GM21447 (cell line): ENCODE measurements around the gene NCAPG.
"Not testable (repeated sequence)": the region's sequence is repeated elsewhere in the genome, so short reads cannot be mapped to it uniquely, and the experiment has no call there.

Experiments
- ATAC-seq: cut with Tn5 transposase; IDR thresholded peaks from one replicate; pipeline ENCODE4 v1.9.1; 2021; ENCODE audit not compliant: unreplicated experiment

NCAPG gene

DNA sequence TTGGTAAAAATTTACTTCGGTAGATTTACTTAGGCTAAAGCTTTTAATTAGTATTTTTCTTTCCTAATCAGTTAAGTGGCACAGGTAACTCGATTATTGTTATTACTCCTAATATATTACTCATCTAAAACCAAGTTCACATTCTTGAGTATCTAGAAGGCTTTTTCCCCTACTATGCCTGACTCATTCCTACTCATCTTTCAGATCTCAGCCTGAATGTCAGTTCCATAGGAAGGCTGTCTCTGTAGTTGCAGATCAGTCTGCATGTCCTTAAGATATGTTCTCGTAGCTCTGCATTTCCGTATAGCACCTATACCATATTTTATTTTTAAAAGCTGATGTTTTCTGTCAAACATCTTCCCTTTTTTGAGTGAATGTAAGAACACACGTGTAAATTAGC, 23.5 kb upstream of the NCAPG start:
- no peak for ATAC-seq

DNA sequence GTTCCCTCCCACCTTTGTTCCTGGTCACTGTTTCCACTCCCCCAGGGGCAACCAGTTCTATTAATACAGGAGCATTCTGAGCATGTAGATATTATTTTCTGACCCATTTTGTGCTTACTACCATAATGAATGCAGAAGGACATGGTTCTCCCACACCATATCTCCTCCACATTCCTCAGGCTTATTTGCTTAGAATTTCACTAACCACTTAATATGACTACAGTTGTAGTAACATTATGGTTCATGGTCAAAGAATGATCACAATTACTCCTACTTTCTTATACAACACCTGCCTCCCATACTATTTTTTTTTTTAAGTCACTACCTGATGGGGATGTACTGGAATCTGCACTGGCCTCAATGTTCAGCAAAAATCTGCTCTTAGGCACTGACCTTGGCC, 21.8 kb upstream of the NCAPG start:
- ATAC-seq = no peak

DNA sequence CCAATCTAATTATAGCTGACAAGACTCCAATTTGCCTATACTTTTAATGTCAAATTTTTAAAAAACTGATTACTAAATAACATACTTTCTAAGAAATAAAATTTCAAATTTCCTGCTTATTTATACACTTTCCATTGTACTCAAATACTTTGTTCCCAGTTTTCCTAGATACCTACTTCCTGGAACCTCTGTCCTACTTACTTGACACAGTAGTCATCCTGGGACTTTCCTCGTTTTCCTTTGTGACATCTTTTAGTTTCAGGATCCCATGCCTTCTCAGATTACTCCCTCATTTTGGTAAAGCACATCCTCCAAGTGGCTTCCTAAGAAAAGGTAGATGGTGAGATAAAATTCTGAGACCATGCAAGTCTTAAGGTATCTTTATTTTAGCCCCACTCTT, 16.0 kb upstream of the NCAPG start:
- ATAC-seq = no peak

DNA sequence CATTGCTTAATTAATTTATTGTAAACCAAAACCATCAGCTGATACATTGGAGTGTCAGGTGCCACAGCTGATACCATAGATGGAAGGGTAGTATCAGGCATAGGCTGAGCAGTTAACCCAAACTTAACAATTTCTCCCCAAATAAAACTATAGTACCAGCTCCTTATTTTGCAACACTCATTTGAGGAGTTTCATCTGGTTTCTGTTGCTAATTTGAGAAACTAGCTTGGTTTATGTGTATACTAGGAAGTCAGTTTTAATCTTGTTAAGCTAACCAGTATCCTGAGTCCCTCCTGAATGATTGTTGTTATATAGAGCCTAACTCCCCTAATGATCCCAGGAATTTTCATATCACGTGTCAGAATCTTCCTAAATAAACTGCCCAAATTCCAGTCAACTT, 13.0 kb upstream of the NCAPG start:
- ATAC-seq = no peak

DNA sequence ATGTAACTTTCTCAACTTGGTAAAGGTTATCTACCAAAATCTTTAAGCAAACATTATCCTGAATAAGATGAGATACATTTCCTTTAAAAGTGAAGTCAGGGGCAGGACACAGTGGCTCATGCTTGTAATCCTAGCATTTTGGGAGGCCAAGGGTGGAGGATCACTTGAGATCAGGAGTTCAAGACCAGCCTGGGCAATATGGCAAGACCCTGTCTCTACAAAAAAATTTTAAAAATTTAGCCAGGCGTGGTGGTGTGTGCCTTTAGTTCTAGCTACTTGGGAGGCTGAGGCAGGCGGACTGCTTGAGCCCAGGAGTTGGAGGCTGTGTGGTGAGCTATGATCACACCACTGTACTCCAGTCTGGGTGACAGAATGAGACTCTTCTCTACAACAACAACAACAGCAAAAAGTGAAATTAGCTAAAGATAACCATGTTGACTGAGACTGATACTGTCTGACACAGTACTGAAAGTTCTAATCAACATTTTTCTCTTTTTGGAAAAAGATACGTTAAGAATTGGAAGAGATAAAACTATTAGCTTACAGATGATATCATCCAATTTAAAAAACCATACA, 5.1 kb upstream of the NCAPG start:
- ATAC-seq = no peak

DNA sequence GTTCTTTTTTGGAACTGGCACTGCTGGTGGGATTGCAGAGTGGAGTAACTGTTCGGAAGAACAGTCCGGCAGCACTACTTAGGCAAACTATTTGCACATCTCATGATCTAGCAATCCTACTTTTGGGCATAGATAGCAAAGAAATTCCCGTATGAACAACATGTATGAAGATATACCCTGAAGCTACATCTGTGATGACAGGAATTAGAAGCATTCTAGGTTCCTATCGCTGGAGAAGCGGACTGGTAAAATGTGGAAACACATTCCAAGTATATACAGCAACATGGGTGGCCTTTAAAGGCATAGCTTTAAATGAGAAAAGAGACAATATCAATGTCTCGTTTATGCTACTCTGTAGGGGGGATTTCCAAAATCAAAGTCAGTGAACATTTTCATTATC, 3.3 kb upstream of the NCAPG start:
- ATAC-seq = no peak

DNA sequence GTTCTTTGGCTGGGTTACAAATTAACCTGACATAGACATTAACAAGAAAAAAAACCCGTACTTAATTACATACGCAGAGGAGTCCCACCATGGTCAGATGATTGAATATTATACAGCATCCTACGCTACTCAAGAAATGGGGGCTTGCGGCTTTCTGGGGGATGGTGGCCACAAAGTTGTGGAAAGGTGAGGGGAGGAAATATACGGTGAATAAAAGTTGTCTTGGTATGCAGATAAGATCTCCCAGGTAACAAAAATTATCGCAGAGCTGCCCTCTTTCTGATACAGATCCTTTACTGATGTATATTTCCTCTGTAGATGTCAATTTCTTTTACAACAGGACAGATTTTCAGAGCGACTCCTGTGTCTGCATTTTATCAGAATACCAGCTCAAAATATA, 1.1 kb upstream of the NCAPG start:
- no peak for ATAC-seq

DNA sequence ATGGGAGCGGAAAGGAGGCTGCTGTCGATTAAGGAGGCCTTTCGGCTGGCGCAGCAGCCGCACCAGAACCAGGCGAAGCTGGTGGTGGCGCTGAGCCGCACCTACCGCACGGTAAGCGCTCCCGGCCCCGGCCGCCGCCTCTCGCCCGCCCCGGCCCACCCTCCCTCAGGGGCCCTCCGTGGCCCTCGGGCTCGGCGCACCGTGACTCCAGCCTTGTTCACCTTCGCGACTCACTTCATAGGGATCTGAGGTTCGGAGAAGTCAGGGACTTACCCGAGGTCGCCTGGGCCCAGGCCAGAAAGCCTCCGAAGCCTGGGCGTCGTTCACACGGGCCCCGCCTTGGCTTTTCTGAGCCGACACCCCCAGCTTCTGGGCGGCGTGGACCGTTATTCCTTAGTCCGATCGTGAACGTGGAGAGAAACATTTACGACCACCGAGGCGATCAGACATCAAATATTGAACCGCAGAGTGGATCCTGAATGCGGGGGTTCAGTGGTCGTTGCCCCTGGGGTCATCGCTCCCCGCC, 362 bp downstream of the NCAPG start:
- peak; percentile 23 for ATAC-seq

DNA sequence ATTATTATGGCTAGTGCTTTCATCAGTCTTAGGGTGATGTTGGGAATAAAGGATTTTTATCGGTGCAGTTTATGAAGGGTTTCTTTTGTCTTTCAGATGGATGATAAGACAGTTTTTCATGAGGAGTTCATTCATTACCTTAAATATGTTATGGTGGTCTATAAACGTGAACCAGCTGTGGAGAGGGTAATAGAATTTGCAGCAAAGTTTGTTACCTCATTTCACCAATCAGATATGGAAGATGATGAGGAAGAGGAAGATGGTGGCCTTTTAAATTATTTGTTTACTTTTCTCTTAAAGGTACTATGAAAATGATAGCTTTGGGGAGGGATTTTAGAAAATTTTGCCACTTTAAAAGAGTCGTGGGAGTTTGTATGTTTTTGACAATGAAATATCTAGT, 1.3 kb downstream of the NCAPG start:
- no peak for ATAC-seq

DNA sequence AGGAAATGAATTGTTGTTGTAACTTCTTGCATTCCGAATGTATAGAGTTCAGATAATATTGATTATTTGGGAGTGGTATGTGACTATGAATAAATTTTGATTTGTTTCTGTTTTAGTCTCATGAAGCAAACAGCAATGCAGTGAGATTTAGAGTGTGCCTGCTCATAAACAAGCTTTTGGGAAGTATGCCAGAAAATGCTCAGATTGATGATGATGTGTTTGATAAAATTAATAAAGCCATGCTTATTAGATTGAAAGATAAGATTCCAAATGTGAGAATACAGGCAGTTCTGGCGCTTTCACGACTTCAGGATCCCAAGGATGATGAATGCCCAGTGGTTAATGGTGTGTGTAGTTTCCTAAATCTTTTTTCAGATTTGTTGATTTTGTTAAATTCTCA, 2.0 kb downstream of the NCAPG start:
- ATAC-seq = no peak

DNA sequence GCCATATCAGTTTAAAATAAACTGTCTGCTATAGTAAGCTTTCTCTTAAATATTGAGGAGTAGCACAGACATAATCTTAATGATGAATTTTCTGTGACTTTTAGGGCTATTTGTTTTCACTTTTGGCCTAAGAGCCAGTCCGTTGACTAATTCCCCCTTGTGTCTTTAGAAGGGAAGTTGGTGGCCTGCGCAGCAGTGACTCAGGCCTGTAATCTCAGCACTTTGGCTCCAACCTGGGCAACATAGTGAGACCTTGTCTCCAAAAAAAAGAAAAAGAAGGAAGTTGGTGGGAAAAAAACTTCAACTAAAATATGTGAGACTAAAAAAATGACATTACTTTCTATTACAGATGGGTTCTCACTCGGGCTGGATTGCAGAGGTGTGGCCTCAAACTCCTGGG, 3.4 kb downstream of the NCAPG start:
- no peak for ATAC-seq

DNA sequence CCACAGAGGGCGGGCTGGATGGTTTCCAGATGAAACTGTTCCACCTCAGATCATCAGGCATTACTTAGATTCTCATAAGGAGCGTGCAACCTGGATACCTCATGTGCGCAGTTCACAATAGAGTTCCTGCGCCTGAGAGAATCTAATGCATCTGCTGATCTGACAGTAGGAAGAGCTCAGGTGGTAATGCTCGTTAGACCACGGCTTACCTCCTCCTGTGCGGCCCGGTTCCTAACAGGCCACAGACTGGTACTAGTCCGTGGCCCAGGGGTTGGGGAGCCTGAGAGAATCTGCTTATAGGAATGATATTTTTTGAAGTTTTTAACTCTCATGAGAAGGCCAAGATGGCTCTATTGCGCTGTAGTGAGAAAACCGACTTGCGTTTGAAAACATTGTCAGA, 5.4 kb downstream of the NCAPG start:
- no peak for ATAC-seq

DNA sequence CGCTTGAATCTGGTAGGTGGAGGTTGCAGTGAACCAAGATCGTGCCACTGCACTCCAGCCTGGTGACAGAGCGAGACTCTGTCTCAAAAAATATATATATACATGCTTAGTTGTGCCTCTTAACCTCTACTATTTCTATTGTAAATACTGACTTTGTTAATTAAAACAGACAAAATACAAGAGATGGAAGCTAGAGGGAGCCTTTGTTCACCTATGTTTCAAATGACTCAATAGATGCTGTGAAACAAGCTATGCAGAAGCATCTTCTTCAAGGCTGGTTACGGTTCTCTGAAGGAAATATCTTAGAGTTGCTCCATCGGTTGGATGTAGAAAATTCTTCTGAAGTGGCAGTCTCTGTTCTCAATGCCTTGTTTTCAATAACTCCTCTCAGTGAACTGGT, 6.2 kb downstream of the NCAPG start:
- peak; percentile 75 for ATAC-seq

DNA sequence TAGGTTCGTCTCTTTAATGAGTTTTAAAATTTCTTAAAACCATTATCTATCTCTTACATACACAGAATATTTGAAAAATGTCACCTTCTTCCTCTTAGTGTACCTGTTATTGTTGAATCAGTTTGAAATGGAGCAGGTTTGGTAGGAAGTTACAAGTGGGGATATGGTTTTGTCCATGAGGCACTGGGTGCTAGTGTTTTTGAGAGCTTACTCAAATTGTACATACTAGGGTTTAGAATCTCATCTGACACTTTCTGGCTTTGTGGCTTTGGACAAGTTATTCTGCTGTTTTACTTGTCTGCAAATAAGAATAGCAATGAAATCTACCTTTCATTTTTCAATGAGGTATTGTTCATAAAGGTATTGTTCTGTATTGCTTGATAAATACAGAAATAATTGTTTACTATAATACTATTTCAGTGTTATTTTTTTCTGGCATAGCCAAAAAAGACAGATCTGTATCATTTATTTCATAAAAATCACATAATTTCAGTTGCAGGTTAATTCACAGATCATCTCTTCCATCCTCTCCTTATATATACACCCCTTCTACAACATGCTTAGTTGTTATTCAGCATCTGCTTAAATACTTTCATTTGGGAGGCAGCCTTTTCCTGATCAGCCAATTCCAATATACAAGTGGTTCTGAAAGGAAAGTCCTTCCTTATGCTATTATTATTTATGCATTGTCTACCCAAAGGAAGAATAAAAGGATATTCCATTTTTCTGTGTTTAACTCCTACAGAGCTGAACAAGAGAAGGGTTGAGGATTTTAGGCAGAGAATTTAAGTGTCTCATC, 13.3 kb downstream of the NCAPG start:
- ATAC-seq = no peak

DNA sequence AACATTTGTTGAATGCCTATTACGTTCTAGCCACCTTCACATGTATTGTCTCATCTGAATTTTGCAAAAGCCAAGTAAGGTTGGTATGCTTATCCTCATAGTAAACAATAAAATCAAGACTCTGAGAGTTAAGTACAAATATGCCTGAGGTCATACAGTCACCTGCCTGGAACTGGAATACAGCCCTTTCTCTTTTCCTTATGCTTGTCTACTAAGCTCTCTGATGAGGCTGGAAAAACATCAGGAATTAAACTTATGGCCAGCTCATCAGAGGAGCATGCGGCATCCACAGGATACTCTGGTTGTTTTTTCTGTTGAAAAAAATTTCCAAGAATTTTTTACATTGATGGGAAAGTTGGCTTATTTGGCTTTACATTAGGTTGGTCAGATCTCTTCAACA, 35.5 kb downstream of the NCAPG start:
- no peak for ATAC-seq

DNA sequence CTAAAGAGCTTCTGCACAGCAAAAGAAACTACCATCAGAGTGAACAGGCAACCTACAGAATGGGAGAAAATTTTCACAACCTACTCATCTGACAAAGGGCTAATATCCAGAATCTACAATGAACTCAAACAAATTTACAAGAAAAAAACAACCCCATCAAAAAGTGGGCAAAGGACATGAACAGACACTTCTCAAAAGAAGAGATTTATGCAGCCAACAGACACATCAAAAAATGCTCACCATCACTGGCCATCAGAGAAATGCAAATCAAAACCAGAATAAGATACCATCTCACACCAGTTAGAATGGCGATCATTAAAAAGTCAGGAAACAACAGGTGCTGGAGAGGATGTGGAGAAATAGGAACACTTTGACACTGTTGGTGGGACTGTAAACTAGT, 39.5 kb downstream of the NCAPG start:
- not testable (repeated sequence) for ATAC-seq

DNA sequence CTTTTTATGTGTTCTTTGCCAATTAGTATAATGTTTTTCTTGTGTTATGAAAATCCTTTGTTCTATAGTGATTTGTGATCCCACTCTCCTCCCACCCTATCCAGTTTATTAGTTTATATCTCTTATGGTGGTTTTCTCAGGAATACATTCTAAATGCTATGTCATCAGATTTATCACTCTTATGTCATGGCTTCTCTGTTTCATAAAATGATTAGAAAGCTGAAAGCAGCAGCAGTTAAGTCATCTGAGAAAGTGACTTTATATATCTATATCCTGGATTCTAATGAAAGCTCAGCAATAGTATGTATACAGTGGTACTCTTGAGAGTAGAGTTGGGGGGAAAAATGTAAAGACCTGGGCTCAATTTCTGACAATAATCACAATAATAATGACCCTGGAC, 41.2 kb downstream of the NCAPG start:
- no peak for ATAC-seq

DNA sequence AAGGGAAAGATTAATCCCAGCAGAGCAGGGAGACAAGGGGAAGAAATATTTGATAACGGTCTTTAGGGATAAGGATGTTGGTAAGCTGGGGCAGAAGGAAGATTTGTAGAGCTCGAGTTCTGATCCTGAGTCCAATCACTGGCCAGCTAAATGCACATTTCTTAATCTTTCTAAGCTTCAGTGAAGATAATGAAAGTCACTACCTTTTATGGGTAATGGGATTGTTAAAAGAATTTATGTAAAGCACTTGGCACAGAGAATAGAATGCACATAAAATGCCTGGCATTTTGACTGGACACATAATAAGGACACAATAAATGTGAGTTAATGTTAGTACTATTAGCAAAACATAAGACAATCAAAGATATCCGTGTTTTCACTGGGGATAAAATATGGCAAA, 43.3 kb downstream of the NCAPG start:
- ATAC-seq = no peak

DNA sequence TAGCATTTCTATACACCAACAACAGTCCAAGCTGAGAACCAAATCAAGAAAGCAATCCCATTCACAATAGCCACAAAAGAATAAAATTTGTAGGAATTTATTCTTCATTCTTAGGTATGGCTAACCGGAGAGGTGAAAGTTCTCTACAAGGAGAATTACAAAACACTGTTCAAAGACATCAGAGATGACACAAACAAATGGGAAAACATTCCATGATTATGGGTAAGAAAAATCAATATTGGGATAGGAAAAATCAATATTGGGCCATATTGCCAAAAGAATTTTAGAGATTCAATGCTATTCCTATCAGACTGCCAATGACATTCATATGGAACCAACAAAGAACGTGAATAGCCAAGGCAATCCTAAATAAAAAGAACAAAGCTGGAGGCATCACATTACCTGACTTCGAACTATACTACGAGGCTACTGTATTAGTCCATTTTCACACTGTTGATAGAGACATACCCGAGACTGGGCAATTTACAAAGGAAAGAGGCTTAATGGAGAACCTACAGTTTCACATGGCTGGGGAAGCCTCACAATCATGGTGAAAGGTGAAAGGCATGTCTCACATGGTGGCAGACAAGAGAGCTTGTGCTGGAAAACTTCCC, 49.1 kb downstream of the NCAPG start:
- ATAC-seq = no peak

DNA sequence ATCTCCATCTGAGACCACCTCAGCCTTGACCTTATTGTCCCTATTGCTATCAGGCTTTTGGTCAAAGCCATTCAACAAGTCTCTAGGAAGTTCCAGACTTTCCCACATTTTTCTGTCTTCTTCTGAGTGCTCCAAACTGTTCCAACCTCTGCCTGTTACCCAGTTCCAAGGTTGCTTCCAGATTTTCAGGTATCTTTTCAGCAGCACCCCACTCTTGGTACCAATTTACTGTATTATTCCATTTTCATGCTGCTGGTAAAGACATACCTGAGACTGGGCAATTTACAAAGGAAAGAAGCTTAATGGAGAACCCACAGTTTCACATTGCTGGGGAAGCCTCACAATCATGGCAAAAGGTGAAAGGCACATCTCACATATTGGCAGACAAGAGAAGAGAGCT, 51.1 kb downstream of the NCAPG start:
- not testable (repeated sequence) for ATAC-seq

DNA sequence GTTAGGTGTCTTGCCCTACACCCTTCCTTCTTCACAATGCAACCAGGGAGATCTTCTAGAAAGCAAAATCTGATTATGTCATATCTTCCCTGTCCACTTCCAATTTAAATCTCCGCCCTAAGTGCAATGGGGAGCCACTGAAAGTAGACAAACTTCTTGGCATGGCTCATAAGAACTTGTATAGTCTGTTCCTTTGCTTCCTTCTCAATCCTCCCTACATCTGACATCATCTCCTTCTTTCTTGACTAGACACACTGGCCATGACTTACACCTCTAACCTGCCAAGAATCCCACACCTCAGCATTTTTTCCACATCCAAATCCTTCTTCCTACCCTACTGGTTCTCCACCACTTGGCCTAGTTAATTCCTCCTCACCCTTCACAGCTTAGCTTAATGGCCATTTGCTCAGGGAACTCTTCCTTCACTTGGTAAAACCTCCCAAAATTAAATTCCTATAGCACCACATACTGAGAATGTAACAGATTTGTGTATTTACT, 55.1 kb downstream of the NCAPG start:
- ATAC-seq = no peak

DNA sequence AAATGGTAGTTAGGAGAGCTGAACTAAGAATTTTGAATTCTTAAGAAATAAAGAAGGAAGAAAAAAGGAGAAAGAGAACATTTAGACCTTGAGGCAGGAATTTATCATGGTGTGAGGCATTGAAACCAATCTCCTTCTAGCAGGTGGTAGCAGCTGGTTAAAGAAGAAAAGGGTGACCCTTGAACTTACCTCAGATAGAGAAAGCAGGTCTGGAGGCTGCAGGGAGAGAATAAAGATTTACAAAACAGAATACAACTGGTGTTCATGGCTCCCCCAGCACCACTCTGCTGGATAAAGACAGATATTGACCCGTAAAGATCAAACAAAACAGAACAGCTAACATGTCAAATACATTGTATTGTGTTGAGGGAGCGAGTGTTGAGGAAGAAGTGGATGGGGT, 56.0 kb downstream of the NCAPG start:
- no peak for ATAC-seq
